Endothelial cell of umbilical vein (primary cell): Measurements from ENCODE around the gene CTBP2. TPM values are rescaled to one million over a fixed set of nuclear protein-coding genes. Genes with fewer than 3 reads are reported as not detected.

Experiments used
- BruUV-seq: library from RNA; stranded (reverse); fragments of 400-500 nt; replicated peaks from 2 replicates; lab custom pipeline; 2021; lab: Mats Ljungman, UMichigan
- CTCF ChIA-PET: fragments of 300-600, 350-600 bp; sonication (Branson Sonifier 250); formaldehyde crosslinking; loops from one replicate; lab custom pipeline; 2021; ENCODE audit warnings: antibody characterized with exemption, inconsistent platforms; lab: Charles Lee
- POLR2A ChIA-PET: fragments of 300-600, 350-600 bp; sonication (Branson Sonifier 250); formaldehyde crosslinking; loops from one replicate; lab custom pipeline; 2021; ENCODE audit warnings: antibody characterized with exemption, inconsistent platforms; lab: Charles Lee
- DNase-seq: peaks from one replicate; pipeline ENCODE4 v3.0.0-alpha.2; 2011; ENCODE audit warnings: low read depth, low spot score
- FAIRE-seq: peaks from 2 replicates; lab custom pipeline; 2011; peaks lifted over from hg19 to GRCh38; lab: Jason Lieb, UNC
- H2AFZ ChIP-seq: 2 replicates; pipeline ENCODE4 v1.6.0; 2012; ENCODE audit warnings: low read depth, low read length, control low read depth, inconsistent platforms
- H3K27ac ChIP-seq: 2 replicates; pipeline ENCODE4 v1.5.1; 2011; ENCODE audit warnings: low read depth, mild to moderate bottlenecking, control low read depth, low read length, moderate library complexity; ENCODE audit not compliant: insufficient read depth
- H3K27me3 ChIP-seq, 2 experiments: 2 replicates each; pipeline versions ENCODE4 v1.6.0 to v1.6.1; 2011; ENCODE audit warnings: low read length in 2 of 2, mixed read lengths in 1 of 2; ENCODE audit not compliant: control insufficient read depth in 2 of 2, insufficient read depth in 2 of 2
- H3K36me3 ChIP-seq, 2 experiments: 2 replicates in 1 of 2; 3 replicates in 1 of 2; pipeline ENCODE4 v1.5.1; 2011; ENCODE audit warnings: low read length in 2 of 2, mild to moderate bottlenecking in 1 of 2, moderate library complexity in 1 of 2; ENCODE audit not compliant: control insufficient read depth in 2 of 2, insufficient read depth in 2 of 2; ENCODE audit errors: extremely low read depth in 1 of 2
- H3K4me1 ChIP-seq: 3 replicates; pipeline ENCODE4 v1.5.1; 2011; ENCODE audit warnings: mild to moderate bottlenecking, low read length; ENCODE audit not compliant: control insufficient read depth, insufficient read depth; ENCODE audit errors: extremely low read depth
- H3K4me2 ChIP-seq: 2 replicates; pipeline ENCODE4 v1.6.1; 2011; ENCODE audit warnings: low read length, control low read depth, mixed read lengths; ENCODE audit not compliant: insufficient read depth
- H3K4me3 ChIP-seq, 3 experiments: fragments of 200-600 bp in 1 of 3; sonication (generic), shearing (Covaris generic) in 1 of 3; replicated peaks in 1 of 3; 2 replicates each; pipeline ENCODE4 v1.5.1; 2011 to 2016; ENCODE audit warnings: control low read depth in 3 of 3, low read length in 3 of 3, mild to moderate bottlenecking in 2 of 3, inconsistent platforms in 1 of 3, low read depth in 1 of 3, moderate library complexity in 1 of 3; ENCODE audit not compliant: insufficient read depth in 1 of 3
- H3K79me2 ChIP-seq: 2 replicates; pipeline ENCODE4 v1.6.0; 2012; ENCODE audit warnings: low read length, inconsistent platforms; ENCODE audit not compliant: control insufficient read depth, insufficient read depth
- H3K9ac ChIP-seq: replicated peaks from 2 replicates; pipeline ENCODE3; 2011; ENCODE audit warnings: low read length, control low read depth; ENCODE audit not compliant: insufficient read depth; ENCODE audit errors: extremely low read depth
- H3K9me1 ChIP-seq: replicated peaks from 3 replicates; pipeline ENCODE4 v1.6.0; 2011; ENCODE audit warnings: mild to moderate bottlenecking, low read length; ENCODE audit not compliant: control insufficient read depth, insufficient read depth; ENCODE audit errors: extremely low read depth
- H3K9me3 ChIP-seq: replicated peaks from 2 replicates; pipeline ENCODE4 v1.5.1; 2012; ENCODE audit warnings: low read length, inconsistent platforms; ENCODE audit not compliant: control insufficient read depth, insufficient read depth
- H4K20me1 ChIP-seq: replicated peaks from 2 replicates; pipeline ENCODE3; 2011; ENCODE audit warnings: mild to moderate bottlenecking, low read length; ENCODE audit not compliant: control insufficient read depth, insufficient read depth; ENCODE audit errors: extremely low read depth
- EZH2 ChIP-seq: IDR thresholded peaks from 2 replicates; pipeline ENCODE4 v1.6.1; 2012; ENCODE audit warnings: borderline replicate concordance, low read depth, mild to moderate bottlenecking, moderate library complexity, low read length, inconsistent platforms; ENCODE audit not compliant: severe bottlenecking
- FOS ChIP-seq: IDR thresholded peaks from 2 replicates; pipeline ENCODE4 v1.6.1; 2011; ENCODE audit warnings: mild to moderate bottlenecking, low read length, moderate library complexity, borderline replicate concordance; ENCODE audit not compliant: insufficient read depth
- GATA2 ChIP-seq: IDR thresholded peaks from 2 replicates; pipeline ENCODE4 v1.7.0; 2011; ENCODE audit warnings: low read depth, mild to moderate bottlenecking, moderate library complexity, mixed read lengths, low read length; ENCODE audit not compliant: insufficient read length, insufficient read depth
- JUN ChIP-seq: IDR thresholded peaks from 2 replicates; pipeline ENCODE4 v1.6.1; 2011; ENCODE audit warnings: borderline replicate concordance, low read depth; ENCODE audit not compliant: insufficient read length, insufficient read depth
- MYC ChIP-seq: IDR thresholded peaks from one replicate; pipeline ENCODE4 v1.6.1; 2011; ENCODE audit warnings: mild to moderate bottlenecking, low read depth, low read length
- POLR2A ChIP-seq: IDR thresholded peaks from 2 replicates; pipeline ENCODE4 v1.6.1; 2012; ENCODE audit warnings: low read depth, mild to moderate bottlenecking, control low read depth, low read length
- POLR2AphosphoS5 ChIP-seq: IDR thresholded peaks from 2 replicates; pipeline ENCODE4 v1.6.1; 2012; ENCODE audit warnings: low read depth, mild to moderate bottlenecking, control low read depth, low read length, moderate library complexity; ENCODE audit not compliant: insufficient read depth
- dilution Hi-C: fragments of 300-500 bp; cut with MboI; formaldehyde crosslinking; loops from one replicate; pipeline ENCODE4 v1.15.0; 2019; ENCODE audit warnings: low sequenced_read_pairs; ENCODE audit not compliant: extremely low pct_ligation_motif_present
- intact Hi-C: fragments of 100-400 bp; cut with micrococcal nuclease; formaldehyde crosslinking; loops from one replicate; pipeline ENCODE4 v1.10.0; 2022
- polyA plus RNA-seq, 4 experiments: library from polyadenylated mRNA; depleted of rRNA in 3 of 4; stranded (reverse) in 3 of 4; unstranded in 1 of 4; fragments of >200 nt; gene quantifications; 2 replicates each; pipeline versions ENCODE4 v1.2.1 to v1.2.3, GENCODE V29; 2011 to 2012; ENCODE audit warnings: missing spikeins in 1 of 4
- total RNA-seq: library from RNA; stranded (reverse); gene quantifications from 2 replicates; pipeline ENCODE4 v1.2.3, GENCODE V29; 2021
- TF ChIP-seq, protein P1 (sequence below): IDR thresholded peaks from 2 replicates; pipeline ENCODE4 v1.6.1; 2011; ENCODE audit not compliant: insufficient read depth, insufficient read length
- TF ChIP-seq, protein P2 (sequence below), 2 donors: IDR thresholded peaks; 1 replicate in 1 of 2; 2 replicates in 1 of 2; pipeline ENCODE4 v1.5.1; 2011; ENCODE audit warnings: low read length in 2 of 2, mild to moderate bottlenecking in 2 of 2, moderate library complexity in 2 of 2, control low read depth in 1 of 2, inconsistent platforms in 1 of 2, low read depth in 1 of 2; ENCODE audit not compliant: insufficient read depth in 1 of 2; ENCODE audit errors: extremely low read depth in 1 of 2

Gene CTBP2
- total and polyA plus RNA-seq, 2 donors (not counting 3 experiments of a cell fraction or from before 2014, with no cell fraction given): 118 to 128 TPM

DNA sequence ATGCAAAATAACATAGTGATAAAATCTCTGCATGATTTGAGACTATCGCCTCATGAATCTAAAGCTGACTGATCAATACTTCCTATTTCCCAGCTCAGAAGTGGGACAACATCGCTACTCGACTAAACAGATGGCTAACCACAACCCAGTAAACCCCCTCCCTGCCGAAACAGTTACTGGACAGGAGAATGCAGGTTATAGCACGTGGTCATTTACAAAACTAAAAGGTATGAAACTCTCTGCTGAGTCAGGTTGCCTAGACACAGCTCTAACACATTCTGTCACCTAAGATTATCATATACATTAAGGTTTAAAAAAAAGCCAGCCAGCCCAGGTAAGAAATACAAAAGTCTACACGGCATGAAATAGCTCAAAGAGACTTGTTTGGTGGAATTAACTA is 64.0 kb downstream of the CTBP2 start:
- TF ChIP-seq POLR2A: no peak
- no peak for TF ChIP-seq FOS
- no peak for TF ChIP-seq EZH2
- no peak for TF ChIP-seq JUN
- TF ChIP-seq POLR2AphosphoS5: no peak
- TF ChIP-seq, protein P1, sequence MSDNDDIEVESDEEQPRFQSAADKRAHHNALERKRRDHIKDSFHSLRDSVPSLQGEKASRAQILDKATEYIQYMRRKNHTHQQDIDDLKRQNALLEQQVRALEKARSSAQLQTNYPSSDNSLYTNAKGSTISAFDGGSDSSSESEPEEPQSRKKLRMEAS: no peak
- TF ChIP-seq, protein P2, sequence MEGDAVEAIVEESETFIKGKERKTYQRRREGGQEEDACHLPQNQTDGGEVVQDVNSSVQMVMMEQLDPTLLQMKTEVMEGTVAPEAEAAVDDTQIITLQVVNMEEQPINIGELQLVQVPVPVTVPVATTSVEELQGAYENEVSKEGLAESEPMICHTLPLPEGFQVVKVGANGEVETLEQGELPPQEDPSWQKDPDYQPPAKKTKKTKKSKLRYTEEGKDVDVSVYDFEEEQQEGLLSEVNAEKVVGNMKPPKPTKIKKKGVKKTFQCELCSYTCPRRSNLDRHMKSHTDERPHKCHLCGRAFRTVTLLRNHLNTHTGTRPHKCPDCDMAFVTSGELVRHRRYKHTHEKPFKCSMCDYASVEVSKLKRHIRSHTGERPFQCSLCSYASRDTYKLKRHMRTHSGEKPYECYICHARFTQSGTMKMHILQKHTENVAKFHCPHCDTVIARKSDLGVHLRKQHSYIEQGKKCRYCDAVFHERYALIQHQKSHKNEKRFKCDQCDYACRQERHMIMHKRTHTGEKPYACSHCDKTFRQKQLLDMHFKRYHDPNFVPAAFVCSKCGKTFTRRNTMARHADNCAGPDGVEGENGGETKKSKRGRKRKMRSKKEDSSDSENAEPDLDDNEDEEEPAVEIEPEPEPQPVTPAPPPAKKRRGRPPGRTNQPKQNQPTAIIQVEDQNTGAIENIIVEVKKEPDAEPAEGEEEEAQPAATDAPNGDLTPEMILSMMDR (IDR thresholded peaks at IDR 0.05; ENCODE audit: extremely low read depth in 1 of 2, insufficient read depth in 1 of 2, low read depth in 1 of 2, low read length in 2 of 2): no peak
- TF ChIP-seq GATA2: no peak
- no peak for TF ChIP-seq MYC
- Histone ChIP-seq H3K4me3 (no peak overlapping the region), H3K27me3 (no peaks in the 10 kb centered on the region), H3K9me1 (no peaks in the 10 kb centered on the region), H3K9me3 (no peaks in the 10 kb centered on the region), H3K79me2 (peaks cover 96% of the 10 kb centered on the region), H3K9ac (no peak overlapping the region), H3K4me2 (no peak overlapping the region), H3K36me3 (peaks cover 0 to 15% of the 10 kb centered on the region in 2 experiments), H4K20me1 (peaks cover 2% of the 10 kb centered on the region), H3K4me1 (peaks cover 10% of the 10 kb centered on the region), H2AFZ (no peak overlapping the region), H3K27ac (no peak overlapping the region)
- POLR2A ChIA-PET: interaction anchor here (0.6 to 0.9 kb wide), 2 partner anchors 11 to 113 kb away, joined by 3 to 9 read pairs; no protein-coding TSS in a partner anchor
- CTCF ChIA-PET: interaction anchor here (0.8 to 1.5 kb wide), 5 partner anchors 11 to 49 kb away, joined by 3 to 5 read pairs (median 4); no protein-coding TSS in a partner anchor
- DNase-seq: no peak
- no TSS peak for BruUV-seq
- intact Hi-C loops: no loop called here
- dilution Hi-C loops: no loop called here
- FAIRE-seq: no peak
